EH (cell line): ENCODE results near the gene PI4KA.
"Not testable (repeated sequence)": the region's sequence is repeated elsewhere in the genome, so short reads cannot be mapped to it uniquely, and the experiment has no call there.

ENCODE experiments used
- DNase-seq: peaks from one replicate; pipeline ENCODE4 v3.0.0-alpha.2; 2015; ENCODE audit warnings: low read depth

The PI4KA gene

DNA sequence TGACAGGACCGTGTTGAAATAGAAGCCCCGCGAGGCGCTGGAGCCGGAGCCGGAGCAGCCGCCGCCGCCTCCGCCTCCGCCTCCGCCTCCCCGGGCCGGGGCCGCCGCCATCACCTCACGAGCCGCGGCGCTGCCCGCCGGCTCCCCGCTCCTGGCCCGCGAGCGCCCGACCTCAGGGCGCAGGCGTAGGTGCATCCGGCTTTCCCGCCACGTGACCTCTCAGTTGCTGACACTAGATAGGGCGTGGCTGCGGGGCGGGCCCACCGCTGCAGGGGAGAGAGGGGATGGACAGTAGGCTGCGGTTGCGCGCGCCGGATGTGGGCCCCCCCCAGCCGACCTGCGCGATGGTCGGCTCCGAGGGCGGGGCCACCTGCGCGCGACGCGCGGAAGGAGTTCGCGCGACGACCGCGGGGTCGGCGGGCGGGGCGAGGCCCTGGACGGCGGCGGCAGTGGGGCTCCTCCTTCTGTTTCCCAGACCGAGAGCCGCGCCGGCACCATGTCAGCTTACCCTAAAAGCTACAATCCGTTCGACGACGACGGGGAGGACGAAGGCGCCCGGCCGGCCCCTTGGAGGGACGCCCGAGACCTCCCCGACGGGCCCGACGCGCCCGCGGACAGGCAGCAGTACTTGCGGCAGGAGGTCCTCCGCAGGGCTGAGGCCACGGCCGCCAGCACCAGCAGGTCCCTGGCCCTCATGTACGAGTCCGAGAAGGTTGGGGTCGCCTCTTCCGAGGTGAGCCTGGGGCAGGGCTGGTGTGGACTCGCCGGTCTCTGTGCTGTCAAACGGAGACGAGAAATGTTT is at the start of gene PI4KA, which contains the start of gene SNAP29:
PI4KA (minus strand) TSS at position 197 of the 802 bp plus-strand sequence; CDS start at position 111, 86 bp downstream.
SNAP29 (plus strand) TSS at position 393 of the 802 bp plus-strand sequence; CDS start at position 497, 104 bp downstream.
- peak; percentile 98 for DNase-seq

DNA sequence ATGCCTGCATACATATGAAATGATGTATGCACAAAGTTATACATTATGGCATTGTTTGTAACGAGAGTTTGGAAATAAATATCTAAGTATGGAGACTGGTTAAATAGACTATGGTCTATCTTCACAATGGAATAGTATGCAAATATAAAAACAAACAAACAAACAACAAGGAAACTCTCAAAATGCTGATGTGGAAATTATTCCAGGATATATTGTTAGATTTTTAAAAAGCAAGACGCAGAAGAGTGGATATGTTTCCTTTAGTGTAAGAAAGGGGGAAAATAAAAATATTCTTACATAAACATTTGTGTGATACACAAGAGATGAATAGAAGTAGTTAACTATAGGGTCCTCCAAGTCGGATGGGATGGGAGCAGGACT is 47.8 kb upstream of the PI4KA start:
- no peak for DNase-seq

DNA sequence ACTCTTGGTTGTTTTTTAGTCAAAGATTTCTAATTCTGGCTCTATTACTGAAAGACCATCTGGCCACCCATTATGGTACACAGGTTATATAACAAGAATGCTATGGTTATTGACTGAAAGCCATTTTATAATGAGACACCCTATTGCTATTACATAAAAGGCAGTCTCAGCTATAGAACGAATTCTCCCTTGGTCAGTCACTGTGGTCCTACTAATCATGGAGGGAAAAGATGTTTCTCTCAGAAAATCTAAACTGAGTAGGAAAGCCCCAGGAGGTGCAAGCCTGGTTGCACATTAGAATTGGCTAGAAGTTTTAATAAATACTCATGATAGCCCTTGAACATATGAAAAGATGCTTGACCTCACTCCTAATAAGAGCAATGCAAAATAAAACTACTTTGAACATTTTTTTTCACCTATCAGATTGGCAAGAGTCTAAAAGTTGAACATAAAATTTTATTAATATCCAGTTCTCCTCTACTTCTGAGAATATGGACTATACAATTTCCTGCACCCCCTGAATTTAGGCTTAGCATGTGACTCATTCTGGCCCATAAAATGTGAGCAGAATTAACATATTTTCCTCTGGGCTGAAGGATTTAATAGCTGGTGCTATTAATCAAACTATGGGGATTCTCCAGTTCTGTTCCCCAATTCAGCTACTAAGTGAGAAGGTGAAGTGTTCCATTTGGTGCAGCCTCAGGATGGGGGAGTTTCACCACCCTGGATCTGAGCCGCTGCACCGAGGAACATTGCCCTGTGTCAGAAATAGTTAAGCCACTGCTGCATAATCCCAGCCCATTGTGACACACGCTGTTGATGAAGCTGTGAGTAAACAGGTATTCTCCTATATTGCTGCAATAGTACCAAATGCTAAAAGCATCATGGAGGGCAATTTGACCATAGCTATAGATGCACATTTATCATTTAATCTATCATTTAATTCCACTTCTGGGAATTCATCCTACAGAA is 47.1 kb upstream of the PI4KA start:
- DNase-seq: no peak

DNA sequence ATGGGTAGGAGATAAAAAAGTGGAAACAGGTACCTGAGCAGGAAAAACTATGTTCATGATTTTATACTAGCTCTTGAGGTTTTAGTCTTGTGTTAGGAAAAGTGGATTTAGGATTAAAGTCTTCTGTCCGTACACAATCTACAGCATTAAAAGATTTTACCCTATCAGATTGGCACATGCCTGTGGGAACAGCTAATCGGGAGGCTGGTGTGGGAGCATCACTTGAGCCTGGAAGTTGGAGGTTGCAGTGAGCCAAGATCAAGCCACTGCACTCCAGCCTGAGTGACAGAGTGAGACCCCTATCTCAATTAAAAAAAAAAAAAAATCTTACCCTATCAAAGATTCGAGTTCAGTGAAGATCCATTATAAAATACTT is 46.4 kb upstream of the PI4KA start:
- no peak for DNase-seq

DNA sequence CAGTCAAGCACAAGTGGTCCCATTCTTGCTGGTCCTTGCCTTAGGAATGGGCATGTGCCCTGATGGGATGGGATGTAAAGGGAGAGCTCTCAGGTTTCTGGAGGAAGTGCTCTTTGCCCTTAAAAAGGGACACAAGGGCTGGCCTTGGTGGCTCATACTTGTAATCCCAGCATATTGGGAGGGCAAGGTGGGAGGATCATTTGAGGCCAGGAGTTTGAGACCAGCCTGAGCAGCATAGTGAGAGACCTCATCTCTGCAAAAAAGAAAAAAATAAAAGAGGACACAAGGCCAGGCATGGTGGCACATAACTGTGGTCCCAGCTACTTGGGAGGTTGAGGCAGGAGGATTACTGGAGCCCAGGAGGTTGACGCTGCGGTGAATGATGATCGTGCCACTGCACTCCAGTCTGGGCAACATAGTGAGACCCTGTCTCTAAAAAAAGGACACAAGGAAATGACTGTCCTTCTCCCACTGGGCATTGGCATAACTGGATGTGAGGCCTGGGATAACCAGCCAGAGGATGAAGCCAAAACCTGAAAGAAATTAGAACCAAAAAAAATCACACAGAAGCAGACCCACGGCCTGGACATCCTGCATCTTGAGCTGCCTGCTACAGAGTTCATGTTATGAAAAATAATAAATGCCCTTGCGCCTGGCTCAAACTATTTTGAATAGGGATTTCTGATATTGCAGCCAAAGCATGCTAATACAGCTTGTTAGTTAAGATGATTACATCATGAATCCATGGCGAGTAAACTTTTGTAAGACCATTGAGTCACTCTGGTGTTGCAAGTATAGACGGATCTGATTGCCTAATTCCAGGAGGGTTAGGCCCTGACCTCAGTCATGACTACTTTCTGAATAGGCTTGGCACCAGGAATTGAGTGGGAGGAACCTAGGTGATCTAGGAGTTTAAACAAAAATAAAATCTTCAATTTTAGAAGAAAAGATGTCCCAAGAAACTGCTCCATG is 45.7 kb upstream of the PI4KA start:
- DNase-seq: peak; percentile 88

DNA sequence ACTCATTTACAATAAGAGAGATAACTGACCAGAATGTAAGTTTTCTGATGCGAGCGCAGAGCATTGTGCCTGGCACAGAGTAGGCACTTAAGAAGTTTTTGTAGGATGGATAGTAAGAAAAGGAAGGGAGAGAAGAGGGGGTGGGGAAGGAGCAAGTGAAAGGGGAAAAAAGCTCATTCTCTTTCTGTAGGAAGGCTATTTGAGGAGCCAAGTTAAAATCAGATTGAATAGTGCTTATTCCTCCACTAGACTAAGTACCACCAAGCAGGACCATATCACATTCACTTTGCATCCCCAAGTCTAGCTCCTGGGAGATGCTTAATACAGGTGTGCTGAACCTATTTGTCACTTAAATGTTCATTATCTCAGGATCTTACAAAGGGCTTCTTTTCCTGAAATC is 44.5 kb upstream of the PI4KA start:
- DNase-seq: no peak

DNA sequence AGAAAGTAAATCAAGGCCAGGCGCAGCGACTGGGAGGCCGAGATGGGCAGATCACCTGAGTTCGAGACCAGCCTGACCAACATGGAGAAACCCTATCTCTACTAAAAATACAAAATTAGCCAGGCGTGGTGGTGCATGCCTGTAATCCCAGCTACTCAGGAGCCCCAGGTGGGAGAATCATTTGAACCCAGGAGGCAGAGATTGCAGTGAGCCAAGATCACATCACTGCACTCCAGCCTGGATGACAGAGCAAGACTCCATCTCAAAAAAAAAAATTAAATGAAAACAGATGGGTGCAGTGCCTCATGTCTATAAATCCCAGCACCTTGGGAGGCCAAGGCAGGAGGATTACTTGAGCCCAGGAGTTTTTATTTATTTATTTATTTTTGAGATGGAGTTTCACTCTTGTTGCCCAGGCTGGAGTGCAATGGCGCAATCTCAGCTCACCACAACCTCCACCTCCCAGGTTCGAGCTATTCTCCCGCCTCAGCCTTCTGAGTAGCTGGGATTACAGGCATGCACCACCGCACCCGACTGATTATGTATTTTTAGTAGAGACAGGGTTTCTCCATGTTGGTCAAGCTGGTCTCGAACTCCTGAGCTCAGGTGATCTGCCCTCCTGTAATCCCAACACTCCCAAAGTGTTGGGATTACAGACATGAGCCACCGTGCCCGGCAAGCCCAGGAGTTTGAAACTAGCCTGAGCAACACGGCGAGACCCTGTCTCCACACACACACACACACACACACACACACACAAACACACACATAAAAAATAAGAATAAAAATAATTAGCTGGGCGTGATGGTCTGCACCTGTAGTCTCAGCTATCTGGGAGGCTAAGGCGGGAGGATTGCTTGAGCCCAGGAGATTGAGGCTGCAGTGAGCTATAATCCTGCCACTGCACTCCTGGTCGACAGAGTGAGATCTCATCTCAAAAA is 42.8 kb upstream of the PI4KA start:
- DNase-seq: not testable (repeated sequence)

DNA sequence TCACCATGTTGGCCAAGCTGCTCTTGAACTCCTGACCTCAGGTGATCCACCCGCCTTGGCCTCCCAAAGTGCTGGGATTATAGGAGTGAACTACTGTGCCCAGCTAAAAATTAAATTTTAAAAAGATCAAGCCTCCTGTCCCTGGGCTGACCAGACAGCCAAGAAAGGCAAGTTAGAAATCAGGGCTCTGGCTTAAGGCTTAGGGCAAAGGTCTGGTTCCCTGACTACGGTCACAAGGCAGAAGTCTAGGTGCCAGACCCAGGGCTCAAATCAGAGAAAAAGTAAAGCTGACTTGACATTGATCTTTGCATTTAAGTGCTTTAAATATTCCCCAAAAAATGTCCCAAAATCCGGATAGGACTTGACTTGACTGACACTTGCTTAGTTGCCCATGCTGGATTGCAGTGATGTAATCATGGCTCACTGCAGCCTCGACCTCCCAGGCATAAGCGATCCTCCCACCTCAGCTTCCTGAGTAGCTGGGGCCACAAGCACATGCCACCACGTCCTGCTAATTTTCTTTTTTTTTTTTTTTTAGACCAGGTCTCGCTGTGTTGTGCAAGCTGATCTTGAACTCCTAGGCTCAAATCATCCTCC is 41.3 kb upstream of the PI4KA start:
- no peak for DNase-seq

DNA sequence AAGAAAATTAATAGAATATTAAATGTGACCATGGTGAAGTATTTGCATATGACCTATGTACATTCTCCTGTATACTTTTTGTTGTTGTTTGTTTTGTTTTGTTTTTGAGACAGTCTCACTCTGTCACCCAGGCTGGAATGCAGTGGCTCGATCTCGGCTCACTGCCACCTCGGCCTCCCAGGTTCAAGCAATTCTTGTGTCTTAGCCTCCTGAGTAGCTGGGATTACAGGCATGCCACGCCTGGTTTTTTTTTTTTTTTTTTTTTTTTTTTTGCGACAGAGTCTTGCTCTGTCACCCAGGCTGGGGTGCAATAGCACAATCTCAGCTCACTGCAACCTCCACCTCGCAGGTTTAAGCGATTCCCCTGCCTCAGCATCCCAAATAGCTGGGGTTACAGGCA is 39.1 kb upstream of the PI4KA start:
- DNase-seq: not testable (repeated sequence)

DNA sequence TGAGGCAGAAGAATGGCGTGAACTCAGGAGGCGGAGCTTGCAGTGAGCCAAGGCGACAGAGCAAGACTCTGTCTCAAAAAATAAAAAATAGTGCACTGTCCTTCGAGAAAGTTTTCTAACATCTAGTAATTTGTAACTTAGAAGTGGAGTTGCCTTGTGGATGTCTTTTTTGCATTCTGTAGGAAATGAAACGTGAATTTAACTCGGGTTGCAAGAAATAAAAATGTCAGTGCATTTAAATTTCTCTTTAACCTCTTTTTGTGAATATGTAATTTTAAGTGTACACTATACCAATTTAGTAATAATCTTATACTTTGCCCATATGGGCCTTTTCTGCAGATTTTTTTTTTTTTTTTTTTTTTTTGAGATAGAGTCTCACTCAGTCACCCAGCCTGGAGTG is 32.4 kb upstream of the PI4KA start:
- DNase-seq: no peak

DNA sequence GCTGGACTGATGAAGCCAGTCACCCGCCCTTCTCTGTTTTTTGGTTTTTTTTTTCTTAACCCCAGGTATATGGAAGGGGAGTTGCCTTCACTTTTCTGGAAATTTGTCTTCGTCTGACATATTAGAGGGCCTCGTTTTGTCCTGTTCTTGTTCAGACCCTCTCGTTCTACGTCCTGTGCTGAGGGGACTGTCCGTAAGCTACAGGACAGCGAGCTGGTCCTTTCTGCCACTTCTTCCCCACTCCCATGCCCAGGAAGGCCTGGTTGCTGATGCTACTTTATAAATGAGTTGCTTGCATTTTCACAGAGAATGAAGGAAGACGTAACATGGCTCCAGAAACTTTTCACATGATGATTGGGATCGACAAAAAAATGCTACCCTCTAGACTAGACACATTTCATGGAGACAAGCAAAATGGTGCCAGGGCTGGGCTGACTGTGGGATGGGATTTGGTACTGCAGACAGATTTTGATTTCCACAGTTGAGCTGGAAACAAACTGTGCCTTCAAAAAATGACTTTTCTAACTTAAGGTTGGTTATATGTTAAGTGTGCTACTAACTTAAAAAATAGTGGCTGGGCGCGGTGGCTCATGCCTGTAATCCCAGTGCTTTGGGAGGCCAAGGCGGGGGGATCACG is 31.4 kb upstream of the PI4KA start:
- DNase-seq: no peak

DNA sequence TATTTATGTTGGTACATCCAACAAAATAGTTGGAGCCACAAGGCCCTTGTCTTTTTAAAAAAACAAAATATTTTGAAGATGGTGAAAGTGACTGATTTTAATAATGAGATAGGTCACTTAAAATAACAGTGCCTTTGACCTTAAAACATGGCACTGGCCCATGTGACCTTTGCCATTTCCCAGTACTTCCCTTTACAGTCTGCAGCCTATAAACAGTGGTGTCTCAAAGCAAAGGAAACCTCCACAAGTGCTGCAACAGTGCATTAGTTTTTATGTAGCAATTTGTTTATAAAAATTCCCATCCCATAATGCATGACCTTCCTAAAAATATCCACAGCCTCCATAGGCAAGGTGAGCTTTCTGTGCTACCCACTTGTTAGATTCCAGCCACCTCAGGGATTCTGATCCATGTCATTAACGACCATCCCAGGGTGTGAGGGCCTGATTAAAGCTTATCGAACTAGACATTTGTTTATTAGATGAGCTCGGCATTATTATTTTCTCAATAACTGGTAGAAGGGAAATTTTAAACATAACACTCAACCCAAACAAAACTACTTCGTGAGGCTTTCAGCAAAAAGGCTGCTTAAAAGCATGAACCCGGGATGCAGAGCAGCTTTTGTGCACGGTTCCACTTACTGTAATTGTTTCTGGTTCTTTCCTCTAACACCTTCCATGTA is 30.6 kb upstream of the PI4KA start:
- DNase-seq: no peak

DNA sequence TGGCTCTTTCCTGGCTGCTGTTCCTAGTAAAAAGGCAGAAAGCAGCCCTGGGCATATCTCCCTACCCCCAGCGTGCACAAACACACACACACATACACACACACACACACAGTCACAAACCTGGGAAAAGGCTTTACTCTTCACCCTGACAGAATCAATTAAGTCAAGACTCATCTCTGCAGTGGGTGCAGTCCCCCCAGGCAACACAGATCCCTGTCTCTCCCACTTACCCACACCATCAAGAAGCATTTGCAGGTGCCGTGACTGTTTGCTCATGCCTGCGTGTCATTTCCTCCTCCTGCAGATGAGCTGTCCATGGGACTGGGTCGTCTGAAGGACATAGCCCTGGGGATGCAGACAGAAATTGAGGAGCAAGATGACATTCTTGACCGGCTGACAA is 28.8 kb upstream of the PI4KA start:
- DNase-seq: peak; percentile 26

DNA sequence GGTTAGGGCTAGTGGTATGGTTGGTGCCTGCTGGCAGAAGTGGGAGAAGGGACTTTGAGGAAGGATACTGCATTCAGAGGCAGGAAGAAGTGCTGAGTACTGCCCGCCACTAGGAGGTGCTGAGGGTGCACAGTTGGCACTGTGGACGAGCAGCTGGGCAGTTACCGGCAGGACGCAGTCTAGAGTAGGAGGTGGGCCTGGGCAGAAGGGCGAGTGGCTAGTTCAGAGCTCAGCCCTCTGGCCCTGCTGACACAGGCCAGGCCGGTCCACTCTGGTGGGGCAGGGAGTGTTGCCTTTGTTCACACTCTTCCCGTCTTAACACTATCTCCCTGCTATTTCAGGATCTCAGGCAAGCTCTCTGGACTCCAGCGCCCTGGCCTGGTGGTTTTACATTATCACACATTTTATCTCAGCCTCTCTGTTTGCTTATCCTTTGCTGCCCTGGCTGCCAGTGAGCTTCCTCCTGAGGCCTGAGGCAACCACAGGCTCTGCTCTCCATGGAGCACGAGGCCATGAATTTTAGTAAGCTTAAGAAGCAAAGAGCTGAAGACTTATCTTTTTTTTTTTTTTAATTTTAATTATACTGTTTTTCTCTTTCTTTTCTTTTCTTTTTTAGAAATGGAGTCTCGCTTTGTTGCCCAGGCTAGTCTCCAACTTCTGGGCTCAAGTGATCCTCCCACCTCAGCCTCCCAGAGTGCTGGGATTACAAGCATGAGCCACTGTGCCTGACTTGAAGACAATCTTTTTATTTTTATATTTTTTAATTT is 27.1 kb upstream of the PI4KA start:
- peak; percentile 85 for DNase-seq

DNA sequence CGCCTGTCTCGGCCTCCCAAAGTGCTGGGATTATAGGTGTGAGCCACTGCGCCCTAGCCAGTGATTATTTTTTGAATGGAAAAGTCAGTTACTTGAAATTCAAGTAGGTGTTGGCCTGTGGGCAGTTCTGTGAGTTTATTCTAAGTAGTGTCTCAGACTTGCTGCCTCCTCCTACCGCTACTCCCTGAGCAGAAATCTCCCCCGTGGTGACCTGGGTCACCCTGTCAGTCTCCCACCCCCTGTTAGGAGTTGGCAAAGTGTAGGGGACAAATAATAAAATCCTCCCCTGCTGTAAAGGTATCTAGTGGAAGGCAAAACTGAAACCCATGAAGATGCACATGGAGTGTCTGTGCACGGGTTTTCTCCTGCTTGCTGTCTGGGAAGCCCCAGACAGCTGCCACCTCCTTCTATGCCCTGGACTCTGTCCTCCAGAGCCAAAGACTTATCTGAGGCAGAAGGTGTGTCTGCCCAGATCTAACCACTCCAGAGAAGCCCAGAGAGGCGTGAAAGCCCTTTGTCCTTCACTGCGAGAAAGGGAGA is 26.5 kb upstream of the PI4KA start:
- no peak for DNase-seq

DNA sequence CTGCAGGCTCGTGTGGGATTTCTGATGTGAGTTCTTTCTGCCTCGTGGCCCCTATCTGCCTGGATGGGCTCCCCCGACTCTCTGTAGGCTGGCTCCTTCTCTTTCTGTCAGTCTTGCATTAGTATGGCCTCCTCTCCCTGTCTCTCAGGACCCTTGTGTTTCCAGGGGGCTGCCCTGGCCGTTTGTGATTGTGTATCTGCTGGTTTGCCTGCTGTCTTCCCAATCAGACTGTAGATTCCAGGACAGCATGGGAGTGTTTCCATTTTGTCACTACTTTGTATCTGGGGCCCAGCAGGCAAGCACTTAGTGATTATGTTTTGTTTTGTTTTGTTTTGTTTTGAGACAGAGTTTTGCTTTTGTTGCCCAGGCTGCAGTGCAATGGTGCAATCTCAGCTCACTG is 25.8 kb upstream of the PI4KA start:
- no peak for DNase-seq

DNA sequence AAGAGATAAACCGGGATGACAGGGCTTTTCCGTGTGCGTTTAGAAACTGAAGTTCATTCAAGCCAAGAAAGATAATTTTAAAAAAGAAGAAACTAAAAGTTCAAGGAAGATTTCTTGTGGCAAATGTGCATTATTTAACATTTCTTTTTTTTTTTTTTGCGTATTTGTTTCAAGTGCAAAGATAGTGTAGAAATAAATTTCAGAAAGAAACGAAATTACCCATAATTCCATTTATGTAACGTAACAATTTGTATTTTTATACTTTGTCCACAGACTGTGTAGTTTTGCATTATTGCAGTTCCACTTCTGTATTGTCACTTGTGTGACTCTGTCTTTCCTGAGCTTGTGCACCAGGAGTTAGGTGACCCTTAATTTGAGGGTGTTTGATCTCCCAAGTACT is 24.2 kb upstream of the PI4KA start:
- no peak for DNase-seq
